ENCODE measurements around the gene SHISA5. TPM values are rescaled to one million over a fixed set of nuclear protein-coding genes. Genes with fewer than 3 reads are reported as not detected.

Gene SHISA5
- total and polyA plus RNA-seq, 4 donors = 40.9 to 123 (median 120) TPM

DNA sequence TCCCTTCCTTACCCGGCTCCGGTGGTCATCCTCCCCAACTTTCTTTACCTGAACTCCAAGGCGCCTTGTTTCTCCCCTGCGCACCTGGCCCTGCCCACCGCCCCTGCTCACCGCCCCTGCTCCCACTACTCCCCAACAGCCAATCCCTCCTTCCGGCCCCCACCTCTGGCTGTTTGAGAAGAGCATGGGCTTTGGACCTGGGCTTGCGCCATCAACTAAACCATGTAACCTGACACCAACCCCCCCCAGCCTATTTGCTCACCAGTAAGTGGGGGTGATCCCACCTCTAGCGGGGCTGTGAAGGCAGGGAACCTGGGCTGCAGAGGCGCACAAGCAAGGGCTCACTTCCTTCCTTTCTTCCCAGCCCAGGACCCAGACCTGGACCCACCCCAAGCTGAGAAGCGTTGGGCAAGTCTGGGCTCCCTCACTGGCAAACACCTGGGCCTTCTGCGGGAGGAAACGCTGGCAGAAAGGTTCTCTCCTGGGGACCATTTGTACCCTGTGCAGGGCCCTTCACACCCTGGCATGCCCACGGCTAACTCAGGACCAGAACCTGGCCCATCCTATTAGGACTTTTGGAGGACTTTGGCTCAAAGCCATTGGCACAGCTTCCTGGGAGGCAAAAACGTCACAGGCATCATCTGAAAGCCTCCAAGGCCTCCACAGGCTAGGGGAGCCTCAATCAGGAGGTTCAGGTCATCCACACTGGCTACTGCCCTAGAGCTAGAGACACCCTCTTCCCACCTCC, 73.8 kb downstream of the SHISA5 start, which contains the start of gene PLXNB1:
PLXNB1 (minus strand) TSS at position 127 of the 748 bp plus-strand sequence. CDS start 5,475 bp downstream, outside the sequence.
- no peaks in the 10 kb centered on the region for H3K27me3 ChIP-seq (ENCODE audit: control insufficient read depth, insufficient read depth, low read length)
- WGBS (ENCODE audit: insufficient coverage) = 10% methylated on average over 14 of the region's 15 CpGs
- H3K36me3 ChIP-seq (ENCODE audit: control insufficient read depth, insufficient read depth, low read length) = peaks cover 40% of the 10 kb centered on the region
- DNase-seq (ENCODE audit: low read depth in 4 of 6, low spot score in 6 of 6) = peak in 2 of 6 donors; percentile 67 to 75
- peak within 1 kb of the TSS; percentile 54 for H3K4me3 ChIP-seq (ENCODE audit: low read depth, low read length)
- no peaks in the 10 kb centered on the region for H3K9me3 ChIP-seq (ENCODE audit: control insufficient read depth, insufficient read depth, low read length)
- peaks cover 45% of the 10 kb centered on the region for H3K4me1 ChIP-seq (ENCODE audit: control insufficient read depth, insufficient read depth, low read length)
- peak within 1 kb of the TSS; percentile 78 for H3K27ac ChIP-seq (ENCODE audit: low read depth, low read length)

DNA sequence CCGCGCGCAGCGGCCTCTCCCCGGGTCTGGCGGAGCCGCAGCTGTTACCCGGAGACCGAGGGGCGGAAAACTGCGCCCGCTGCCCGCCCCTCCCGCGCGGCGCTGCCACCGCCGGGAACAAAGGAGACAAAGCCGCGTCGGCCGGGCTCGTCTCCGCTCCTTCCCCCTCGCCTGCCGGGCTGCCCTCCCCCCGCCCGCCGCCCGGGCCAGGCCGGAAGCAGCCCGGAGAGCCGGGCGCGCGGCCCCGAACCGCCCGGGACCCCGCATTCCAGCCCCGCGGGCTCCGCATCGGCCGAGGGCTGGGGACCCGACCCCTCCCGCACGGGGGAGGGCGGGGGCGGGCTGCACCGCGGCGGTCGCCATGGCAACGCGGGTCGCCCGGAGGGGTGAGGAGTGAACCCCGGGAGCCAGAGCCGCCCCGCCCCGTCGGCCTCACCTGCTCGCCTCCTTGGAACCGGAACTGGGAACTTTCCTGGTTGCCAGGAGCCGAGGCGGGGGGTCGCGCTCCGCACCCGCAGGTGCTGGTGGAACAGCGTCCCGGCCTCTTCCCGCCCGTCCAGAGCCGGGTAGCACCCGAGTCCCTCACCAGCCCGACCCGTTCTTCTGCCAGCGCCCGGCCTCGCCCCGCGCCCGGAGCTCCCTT, 74.5 kb downstream of the SHISA5 start:
- H3K27ac ChIP-seq (ENCODE audit: low read depth, low read length) = peak overlapping the region; percentile 78

DNA sequence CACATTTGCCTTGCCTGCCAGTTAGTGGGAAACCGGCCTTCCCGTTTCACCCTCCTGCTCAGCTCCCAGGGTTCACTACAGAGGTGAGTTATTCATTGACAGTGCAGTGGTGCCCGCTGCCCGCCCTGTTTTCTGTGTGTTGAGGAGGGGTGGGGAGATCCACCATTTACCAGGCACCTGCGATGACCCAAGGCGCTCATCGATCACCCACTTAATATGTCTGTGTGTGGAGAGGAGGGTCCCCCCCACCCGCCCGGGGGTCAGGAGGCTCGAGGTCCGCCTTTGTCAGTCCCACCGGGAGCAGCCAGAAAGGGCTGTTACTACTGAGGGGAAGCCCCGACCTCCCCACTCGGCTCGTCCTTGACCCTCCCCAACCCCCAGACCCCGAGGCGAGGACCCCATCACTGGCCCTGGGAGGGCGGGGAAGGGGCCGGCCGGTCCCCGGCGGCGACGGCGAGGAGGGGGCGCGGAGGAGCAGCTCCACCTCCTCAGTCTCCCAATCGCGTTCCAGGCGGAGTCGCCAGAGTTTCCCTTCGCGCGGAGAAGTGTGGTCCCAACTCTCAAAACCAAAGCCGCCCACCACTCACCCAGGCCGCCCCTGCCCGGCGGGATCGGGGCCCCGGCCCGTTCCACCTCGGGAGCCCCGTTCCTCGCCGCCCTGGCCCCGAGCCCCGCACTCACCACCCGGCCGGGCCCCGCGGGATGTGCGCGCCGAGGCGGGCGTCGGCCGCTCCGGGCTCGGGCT, 75.2 kb downstream of the SHISA5 start:
- Histone ChIP-seq H3K36me3 (ENCODE audit: control insufficient read depth, insufficient read depth, low read length) (peaks cover 45% of the 10 kb centered on the region), H3K27me3 (ENCODE audit: control insufficient read depth, insufficient read depth, low read length) (no peaks in the 10 kb centered on the region), H3K4me1 (ENCODE audit: control insufficient read depth, insufficient read depth, low read length) (peaks cover 59% of the 10 kb centered on the region), H3K4me3 (ENCODE audit: low read depth, low read length) (peak overlapping the region; percentile 49), H3K9me3 (ENCODE audit: control insufficient read depth, insufficient read depth, low read length) (no peaks in the 10 kb centered on the region), H3K27ac (ENCODE audit: low read depth, low read length) (peak overlapping the region; percentile 78)
- peak in 2 of 6 donors; percentile 91 for DNase-seq (ENCODE audit: low read depth in 4 of 6, low spot score in 6 of 6)
- WGBS (ENCODE audit: insufficient coverage) = 0% methylated on average over 52 of the region's 60 CpGs

More for the DNA sequence above, 74.5 kb downstream of the SHISA5 start:
- Histone ChIP-seq H3K4me1 (ENCODE audit: control insufficient read depth, insufficient read depth, low read length) (peaks cover 52% of the 10 kb centered on the region), H3K9me3 (ENCODE audit: control insufficient read depth, insufficient read depth, low read length) (no peaks in the 10 kb centered on the region), H3K36me3 (ENCODE audit: control insufficient read depth, insufficient read depth, low read length) (peaks cover 41% of the 10 kb centered on the region), H3K4me3 (ENCODE audit: low read depth, low read length) (peak overlapping the region; percentile 54), H3K27me3 (ENCODE audit: control insufficient read depth, insufficient read depth, low read length) (no peaks in the 10 kb centered on the region)
- WGBS (ENCODE audit: insufficient coverage) = under 1% methylated on average over 86 of the region's 86 CpGs
- DNase-seq (ENCODE audit: low read depth in 4 of 6, low spot score in 6 of 6) = peak in 2 of 6 donors; percentile 80 to 81

DNA sequence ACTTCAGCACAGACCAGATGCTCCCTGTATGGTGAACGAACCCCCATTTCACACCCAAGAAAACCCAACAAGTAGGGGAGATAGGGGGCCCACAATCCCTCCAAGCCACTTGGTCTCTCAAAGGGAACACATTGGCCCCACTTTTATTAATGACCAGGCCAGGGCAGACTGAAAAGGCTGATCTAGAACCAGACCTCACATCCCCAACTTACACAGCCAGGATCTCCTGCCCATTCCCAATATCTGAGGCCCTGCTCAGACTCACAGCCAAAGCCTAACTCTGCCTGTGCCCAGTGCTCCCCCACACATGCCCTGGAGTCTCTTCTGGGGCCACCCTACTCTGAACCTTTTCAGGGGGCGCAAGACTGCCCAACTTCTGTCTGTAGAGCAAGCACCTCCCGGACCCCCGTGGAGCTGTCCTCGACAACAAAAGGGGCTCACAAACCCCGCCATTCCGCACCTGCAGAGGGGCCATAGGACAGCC, 75.8 kb downstream of the SHISA5 start:
- no peaks in the 10 kb centered on the region for H3K27me3 ChIP-seq (ENCODE audit: control insufficient read depth, insufficient read depth, low read length)
- peaks cover 45% of the 10 kb centered on the region for H3K36me3 ChIP-seq (ENCODE audit: control insufficient read depth, insufficient read depth, low read length)
- peak in 1 of 6 donors; percentile 44 for DNase-seq (ENCODE audit: low read depth in 4 of 6, low spot score in 6 of 6)
- H3K4me3 ChIP-seq (ENCODE audit: low read depth, low read length) = peak overlapping the region; percentile 49
- 17% methylated on average over 7 of the region's 7 CpGs for WGBS (ENCODE audit: insufficient coverage)
- peak overlapping the region; percentile 78 for H3K27ac ChIP-seq (ENCODE audit: low read depth, low read length)
- H3K4me1 ChIP-seq (ENCODE audit: control insufficient read depth, insufficient read depth, low read length) = peaks cover 65% of the 10 kb centered on the region
- no peaks in the 10 kb centered on the region for H3K9me3 ChIP-seq (ENCODE audit: control insufficient read depth, insufficient read depth, low read length)

DNA sequence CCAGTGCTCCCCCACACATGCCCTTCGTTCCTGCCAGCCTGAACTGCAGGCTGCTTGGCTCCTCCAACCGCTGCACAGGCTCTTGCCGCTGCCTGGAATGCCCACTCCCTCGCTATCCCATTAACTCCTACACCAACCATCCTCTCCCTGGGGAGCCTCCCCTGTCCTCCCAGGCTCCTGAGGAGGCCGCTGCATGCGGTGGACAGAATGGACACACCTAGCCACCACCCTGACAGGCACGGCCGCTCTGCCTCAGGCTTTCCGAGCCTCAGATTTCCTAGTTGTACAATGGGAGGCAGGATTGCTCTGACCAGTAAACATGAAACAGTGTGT, 76.4 kb downstream of the SHISA5 start:
- no peak overlapping the region for H3K4me3 ChIP-seq (ENCODE audit: low read depth, low read length)
- H3K9me3 ChIP-seq (ENCODE audit: control insufficient read depth, insufficient read depth, low read length) = no peaks in the 10 kb centered on the region
- peak overlapping the region; percentile 78 for H3K27ac ChIP-seq (ENCODE audit: low read depth, low read length)
- DNase-seq (ENCODE audit: low read depth in 4 of 6, low spot score in 6 of 6) = peak in 2 of 6 donors; percentile 29 to 40
- WGBS (ENCODE audit: insufficient coverage) = 43% methylated on average over 9 of the region's 9 CpGs
- H3K27me3 ChIP-seq (ENCODE audit: control insufficient read depth, insufficient read depth, low read length) = no peaks in the 10 kb centered on the region
- peaks cover 45% of the 10 kb centered on the region for H3K36me3 ChIP-seq (ENCODE audit: control insufficient read depth, insufficient read depth, low read length)
- peaks cover 70% of the 10 kb centered on the region for H3K4me1 ChIP-seq (ENCODE audit: control insufficient read depth, insufficient read depth, low read length)

DNA sequence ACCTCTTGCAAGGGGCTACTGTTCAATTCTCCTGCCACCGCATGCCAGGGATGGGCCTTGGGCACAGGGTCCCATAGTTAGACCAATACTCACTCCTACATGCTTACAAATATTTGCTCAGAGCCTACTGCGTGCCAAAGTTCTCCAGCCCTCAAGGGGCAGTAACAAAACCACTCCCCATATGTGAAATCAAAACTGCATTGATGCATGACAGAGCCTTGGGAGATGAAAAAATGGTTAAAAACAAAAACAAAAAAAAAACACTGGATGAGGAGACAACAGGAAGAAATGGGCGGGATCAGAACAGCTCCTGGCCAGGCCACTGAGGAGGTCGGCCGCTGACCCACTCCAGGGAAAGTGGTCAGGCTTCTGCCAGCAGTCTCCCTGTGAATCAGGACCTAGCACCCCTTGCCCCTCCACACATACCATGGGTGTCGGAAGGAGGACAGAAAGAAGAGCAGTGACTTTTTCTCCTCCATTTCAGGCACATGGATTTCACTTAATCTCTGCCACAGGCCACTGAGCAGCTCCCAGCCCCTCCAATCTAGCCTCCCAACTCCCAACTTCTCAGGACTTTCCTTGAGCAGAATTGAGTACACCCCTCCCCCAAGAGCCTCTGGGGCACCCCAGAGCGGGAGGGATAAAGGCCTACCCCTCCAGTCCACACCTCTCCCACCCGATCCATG, 76.9 kb downstream of the SHISA5 start:
- no peaks in the 10 kb centered on the region for H3K27me3 ChIP-seq (ENCODE audit: control insufficient read depth, insufficient read depth, low read length)
- peaks cover 71% of the 10 kb centered on the region for H3K4me1 ChIP-seq (ENCODE audit: control insufficient read depth, insufficient read depth, low read length)
- no peaks in the 10 kb centered on the region for H3K9me3 ChIP-seq (ENCODE audit: control insufficient read depth, insufficient read depth, low read length)
- H3K36me3 ChIP-seq (ENCODE audit: control insufficient read depth, insufficient read depth, low read length) = peaks cover 47% of the 10 kb centered on the region
- H3K4me3 ChIP-seq (ENCODE audit: low read depth, low read length) = peak overlapping the region; percentile 3
- H3K27ac ChIP-seq (ENCODE audit: low read depth, low read length) = peak overlapping the region; percentile 78
- 31% methylated on average over 4 of the region's 8 CpGs for whole genome bisulfite sequencing (ENCODE audit: insufficient coverage)
- no peak for DNase-seq (ENCODE audit: low read depth in 4 of 6, low spot score in 6 of 6)

DNA sequence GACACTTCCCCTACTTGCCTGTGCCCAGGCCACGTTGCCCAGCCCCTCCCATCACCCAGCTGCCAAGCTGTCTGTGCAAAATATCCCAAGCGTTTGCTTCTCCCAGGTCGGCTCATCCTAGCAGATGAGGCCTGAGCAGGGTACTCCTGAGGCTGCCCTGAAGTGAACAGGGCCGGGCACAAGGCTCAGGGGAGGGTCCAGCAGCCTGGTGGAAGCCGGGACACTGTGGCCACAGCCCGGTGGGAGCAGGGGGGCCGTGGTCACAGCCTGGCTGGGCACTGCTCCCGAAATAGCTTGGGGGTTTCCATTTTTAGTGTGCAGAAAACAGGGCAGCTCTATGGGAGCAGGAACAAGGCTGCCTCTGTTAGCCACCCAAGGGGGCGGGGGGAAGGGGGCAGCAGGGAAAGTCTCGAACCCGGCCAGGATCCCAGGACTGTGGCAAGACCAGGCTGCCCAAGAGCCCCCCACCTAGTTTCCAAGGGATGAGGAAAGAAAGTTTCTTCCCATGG, 77.5 kb downstream of the SHISA5 start:
- Histone ChIP-seq H3K27ac (ENCODE audit: low read depth, low read length) (peak overlapping the region; percentile 78), H3K36me3 (ENCODE audit: control insufficient read depth, insufficient read depth, low read length) (peaks cover 47% of the 10 kb centered on the region), H3K27me3 (ENCODE audit: control insufficient read depth, insufficient read depth, low read length) (no peaks in the 10 kb centered on the region), H3K4me3 (ENCODE audit: low read depth, low read length) (peak overlapping the region; percentile 3), H3K4me1 (ENCODE audit: control insufficient read depth, insufficient read depth, low read length) (peaks cover 71% of the 10 kb centered on the region), H3K9me3 (ENCODE audit: control insufficient read depth, insufficient read depth, low read length) (no peaks in the 10 kb centered on the region)
- WGBS (ENCODE audit: insufficient coverage) = 27% methylated on average over 11 of the region's 11 CpGs
- DNase-seq (ENCODE audit: low read depth in 4 of 6, low spot score in 6 of 6) = peak in 2 of 6 donors; percentile 55 to 86

DNA sequence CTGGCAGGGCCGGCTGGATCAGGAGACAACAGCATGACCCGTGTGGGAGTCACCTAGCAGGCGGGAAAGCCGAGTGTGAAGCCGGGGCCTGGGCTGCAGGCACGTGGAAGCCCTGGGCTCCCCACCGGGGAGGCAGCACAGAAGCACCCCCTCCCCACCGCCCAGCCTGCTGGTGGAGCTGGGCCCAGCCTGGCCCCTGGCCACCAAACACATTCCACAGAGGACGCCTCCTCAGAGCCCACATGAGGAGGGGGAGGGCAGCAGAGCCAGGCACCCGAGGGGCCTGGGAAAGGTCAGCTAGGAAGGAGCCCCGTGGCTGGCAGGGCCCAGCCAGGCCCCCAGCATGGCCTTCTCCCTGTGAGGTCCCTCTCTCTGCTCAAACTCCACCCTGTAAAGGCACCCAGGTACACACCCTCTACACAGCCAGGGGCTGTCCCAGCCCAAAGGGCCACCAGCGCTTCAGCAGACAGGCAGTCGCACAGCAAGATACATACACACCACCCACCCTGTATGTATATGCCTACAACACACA, 78.6 kb downstream of the SHISA5 start:
- Histone ChIP-seq H3K4me3 (ENCODE audit: low read depth, low read length) (peak overlapping the region; percentile 4), H3K36me3 (ENCODE audit: control insufficient read depth, insufficient read depth, low read length) (peaks cover 52% of the 10 kb centered on the region), H3K27ac (ENCODE audit: low read depth, low read length) (peak overlapping the region; percentile 78), H3K27me3 (ENCODE audit: control insufficient read depth, insufficient read depth, low read length) (no peaks in the 10 kb centered on the region), H3K4me1 (ENCODE audit: control insufficient read depth, insufficient read depth, low read length) (peaks cover 68% of the 10 kb centered on the region), H3K9me3 (ENCODE audit: control insufficient read depth, insufficient read depth, low read length) (no peaks in the 10 kb centered on the region)
- 24% methylated on average over 12 of the region's 13 CpGs for WGBS (ENCODE audit: insufficient coverage)
- peak in 2 of 6 donors; percentile 54 to 80 for DNase-seq (ENCODE audit: low read depth in 4 of 6, low spot score in 6 of 6)

Data from spinal cord (tissue), 10 donors.